B cell (primary cell): ENCODE data around the gene TENM3. TPM values are rescaled to one million over a fixed set of nuclear protein-coding genes. Genes with fewer than 3 reads are reported as not detected.

Experiments used
- ATAC-seq: fragments of 200-7000 bp; cut with Tn5 transposase; one replicate; pipeline ENCODE4 v1.10.0; 2021; ENCODE audit warnings: low read depth, mild to moderate bottlenecking, moderate number of reproducible peaks, moderate library complexity
- CTCF ChIA-PET: fragments of 350-600 bp; sonication (Branson Sonifier 250); formaldehyde crosslinking; loops from one replicate; lab custom pipeline; 2021; ENCODE audit warnings: antibody characterized with exemption, inconsistent platforms; lab: Charles Lee
- POLR2A ChIA-PET: fragments of 350-600 bp; sonication (Branson Sonifier 250); formaldehyde crosslinking; loops from one replicate; lab custom pipeline; 2021; ENCODE audit warnings: antibody characterized with exemption; lab: Charles Lee
- DNase-seq: peaks from one replicate; pipeline ENCODE4 v3.0.0; 2013
- H2AFZ ChIP-seq: 2 replicates; pipeline ENCODE4 v1.6.1; 2012; ENCODE audit warnings: mild to moderate bottlenecking, low read depth, low read length; ENCODE audit not compliant: insufficient read depth, poor library complexity, severe bottlenecking
- H3K27ac ChIP-seq, 2 donors: 1 replicate in 1 of 2; 2 replicates in 1 of 2; pipeline ENCODE4 v1.5.1; 2012 to 2013; ENCODE audit warnings: low read length in 2 of 2, mild to moderate bottlenecking in 2 of 2, moderate library complexity in 1 of 2
- H3K27me3 ChIP-seq, 4 experiments: fragments of 200-600 bp in 1 of 4; sonication (generic) in 1 of 4; replicated peaks in 1 of 4; 1 replicate in 2 of 4; 2 replicates in 2 of 4; pipeline versions ENCODE4 v1.6.1 to v1.7.0; 2013 to 2016; ENCODE audit warnings: low read length in 3 of 4, mild to moderate bottlenecking in 2 of 4, mixed read lengths in 1 of 4, moderate library complexity in 1 of 4; ENCODE audit not compliant: insufficient read depth in 4 of 4, control insufficient read depth in 3 of 4; ENCODE audit errors: control extremely low read depth in 1 of 4
- H3K36me3 ChIP-seq, 2 experiments: replicated peaks in 1 of 2; 1 replicate in 1 of 2; 2 replicates in 1 of 2; pipeline versions ENCODE4 v1.6.1 to v1.7.1; 2013; ENCODE audit warnings: low read length in 1 of 2; ENCODE audit not compliant: insufficient read depth in 2 of 2, control insufficient read depth in 1 of 2; ENCODE audit errors: control extremely low read depth in 1 of 2, extremely low read depth in 1 of 2
- H3K4me1 ChIP-seq, 2 donors: fragments of 200-600 bp in 1 of 2; sonication (generic) in 1 of 2; 1 replicate in 1 of 2; 2 replicates in 1 of 2; pipeline versions ENCODE4 v1.5.1 to v1.6.1; 2013 to 2017; ENCODE audit warnings: low read length in 2 of 2; ENCODE audit not compliant: control insufficient read depth in 2 of 2, insufficient read depth in 2 of 2
- H3K4me2 ChIP-seq: replicated peaks from 2 replicates; pipeline ENCODE3; 2012; ENCODE audit warnings: mild to moderate bottlenecking, low read depth, low read length; ENCODE audit not compliant: poor library complexity, severe bottlenecking
- H3K4me3 ChIP-seq, 5 experiments: fragments of 200-600 bp in 1 of 5; sonication (generic) in 1 of 5; 1 replicate in 3 of 5; 2 replicates in 2 of 5; pipeline versions ENCODE4 v1.5.1 to v1.7.0; 2011 to 2016; ENCODE audit warnings: low read length in 4 of 5, mild to moderate bottlenecking in 4 of 5, low read depth in 2 of 5, control low read depth in 1 of 5, moderate library complexity in 1 of 5; ENCODE audit not compliant: insufficient read depth in 1 of 5; ENCODE audit errors: control extremely low read depth in 1 of 5, extremely low read depth in 1 of 5
- H3K79me2 ChIP-seq: fragments of 200-600 bp; sonication (generic); one replicate; pipeline ENCODE4 v1.6.0; 2016; ENCODE audit warnings: low read length; ENCODE audit not compliant: control insufficient read depth, insufficient read depth
- H3K9ac ChIP-seq: fragments of 200-600 bp; sonication (generic); 2 replicates; pipeline ENCODE4 v1.6.1; 2017; ENCODE audit warnings: mild to moderate bottlenecking, low read length, moderate library complexity
- H3K9me3 ChIP-seq, 3 donors: one replicate each; pipeline versions ENCODE4 v1.6.1 to v1.7.1; 2013; ENCODE audit warnings: low read length in 2 of 3; ENCODE audit not compliant: control insufficient read depth in 2 of 3, insufficient read depth in 1 of 3; ENCODE audit errors: control extremely low read depth in 1 of 3
- H4K20me1 ChIP-seq: 2 replicates; pipeline ENCODE4 v1.6.0; 2012; ENCODE audit warnings: mild to moderate bottlenecking, low read length; ENCODE audit not compliant: insufficient read depth, control insufficient read depth, poor library complexity, severe bottlenecking
- H3K27ac Mint-ChIP-seq: one replicate; pipeline ENCODE4 v1.8.0; 2021; ENCODE audit warnings: mixed read lengths
- H3K27me3 Mint-ChIP-seq: one replicate; pipeline ENCODE4 v1.8.0; 2021; ENCODE audit warnings: mixed read lengths
- H3K4me1 Mint-ChIP-seq: one replicate; pipeline ENCODE4 v1.8.0; 2021; ENCODE audit warnings: mixed read lengths
- H3K4me3 Mint-ChIP-seq: one replicate; pipeline ENCODE4 v1.8.0; 2021; ENCODE audit warnings: mixed read lengths
- H3K9me3 Mint-ChIP-seq: one replicate; pipeline ENCODE4 v1.8.0; 2022; ENCODE audit warnings: mixed read lengths; ENCODE audit not compliant: insufficient read depth
- CTCF ChIP-seq: fragments of 200-600 bp; IDR thresholded peaks from one replicate; pipeline ENCODE4 v1.8.0; 2022; ENCODE audit warnings: antibody characterized with exemption, mild to moderate bottlenecking
- EZH2 ChIP-seq: IDR thresholded peaks from 2 replicates; pipeline ENCODE4 v1.6.1; 2012; ENCODE audit warnings: borderline replicate concordance, low read depth, mild to moderate bottlenecking, moderate library complexity, low read length; ENCODE audit not compliant: insufficient read depth, poor library complexity, severe bottlenecking
- WGBS: methylation state at CpG from one replicate; pipeline ENCODE4 v1.1.5; 2013; ENCODE audit warnings: missing lambda C conversion rate; ENCODE audit not compliant: insufficient coverage; 5-methylcytosine and 5-hydroxymethylcytosine counted together
- intact Hi-C: fragments of 100-400 bp; cut with micrococcal nuclease; formaldehyde crosslinking; loops from one replicate; pipeline ENCODE4 v1.10.0; 2022
- polyA plus RNA-seq: library from polyadenylated mRNA; depleted of rRNA; stranded (reverse); fragments of >200 nt; gene quantifications from 2 replicates; pipeline ENCODE4 v1.2.3, GENCODE V29; 2012
- total RNA-seq, 2 donors: library from RNA; stranded (reverse); fragments of 120-200 nt in 1 of 2; gene quantifications; 1 replicate in 1 of 2; 2 replicates in 1 of 2; pipeline versions ENCODE4 v1.2.3 to v1.2.4, GENCODE V29; 2013 to 2022

TENM3 gene
- total and polyA plus RNA-seq, 2 donors (not counting 1 experiment from before 2014, with no cell fraction given): not detected

- H3K4me3 Mint-ChIP-seq: no peak overlapping the region
- Histone ChIP-seq H3K4me3 (no peak overlapping the region), H3K4me1 (no peaks in the 10 kb centered on the region), H3K9ac (no peak overlapping the region), H3K9me3 (peaks cover 0 to 7% (median 0%) of the 10 kb centered on the region in 3 donors), H3K36me3 (no peaks in the 10 kb centered on the region), H2AFZ (no peak overlapping the region), H3K4me2 (no peak overlapping the region), H3K27ac (no peak overlapping the region), H4K20me1 (no peaks in the 10 kb centered on the region), H3K79me2 (no peaks in the 10 kb centered on the region), H3K27me3 (no peaks in the 10 kb centered on the region)
- POLR2A ChIA-PET: no interaction called here
- WGBS: 100% methylated on average over 4 of the region's 9 CpGs
- no peaks in the 10 kb centered on the region for H3K4me1 Mint-ChIP-seq
- intact Hi-C loops: no loop called here
- CTCF ChIA-PET: interaction anchor here (0.6 kb wide), 1 partner anchor 58 kb away, joined by 3 read pairs; no protein-coding TSS in a partner anchor
- DNase-seq: no peak
- H3K27me3 Mint-ChIP-seq: peaks cover 7% of the 10 kb centered on the region
- no peaks in the 10 kb centered on the region for H3K9me3 Mint-ChIP-seq
- TF ChIP-seq CTCF (no peak), EZH2 (no peak)
- ATAC-seq: no peak
- no peak overlapping the region for H3K27ac Mint-ChIP-seq
Observed at GRCh38 chr4:182391111-182391684, 148.0 kb downstream of the TENM3 start.

GRCh38 chr4:182394181-182394580, 151.0 kb downstream of the TENM3 start:
- peaks cover 7% of the 10 kb centered on the region for H3K27me3 Mint-ChIP-seq
- Histone ChIP-seq H4K20me1 (no peaks in the 10 kb centered on the region), H3K4me3 (no peak overlapping the region), H3K4me2 (no peak overlapping the region), H3K9me3 (peaks cover 0 to 4% (median 0%) of the 10 kb centered on the region in 3 donors), H3K27ac (no peak overlapping the region), H3K36me3 (no peaks in the 10 kb centered on the region), H3K9ac (no peak overlapping the region), H3K4me1 (no peaks in the 10 kb centered on the region), H3K79me2 (no peaks in the 10 kb centered on the region), H3K27me3 (no peaks in the 10 kb centered on the region), H2AFZ (no peak overlapping the region)
- DNase-seq: no peak
- no peak for TF ChIP-seq CTCF
- TF ChIP-seq EZH2: no peak
- H3K4me3 Mint-ChIP-seq: no peak overlapping the region
- intact Hi-C loops: no loop called here
- POLR2A ChIA-PET: no interaction called here
- CTCF ChIA-PET: no interaction called here
- no peaks in the 10 kb centered on the region for H3K9me3 Mint-ChIP-seq
- WGBS: no CpG with 5 or more reads among the region's 3 CpGs
- ATAC-seq: no peak
- H3K27ac Mint-ChIP-seq: no peak overlapping the region
- no peaks in the 10 kb centered on the region for H3K4me1 Mint-ChIP-seq
